Astrocyte (in vitro differentiated cells and primary cell): ENCODE results near the gene SLC25A26. TPM values are rescaled to one million over a fixed set of nuclear protein-coding genes. Genes with fewer than 3 reads are reported as not detected.
"Not testable (repeated sequence)": the region's sequence is repeated elsewhere in the genome, so short reads cannot be mapped to it uniquely, and the experiment has no call there.

ENCODE experiments used
- DNase-seq: peaks from one replicate; pipeline ENCODE4 v3.0.0-alpha.2; 2010; ENCODE audit warnings: low read depth
- FAIRE-seq: peaks from 2 replicates; lab custom pipeline; 2011; peaks lifted over from hg19 to GRCh38; lab: Jason Lieb, UNC
- H2AFZ ChIP-seq: 2 replicates; pipeline ENCODE4 v1.6.0; 2012; ENCODE audit warnings: low read depth, low read length, inconsistent platforms
- H3K27ac ChIP-seq: 2 replicates; pipeline ENCODE4 v1.5.1; 2011; ENCODE audit warnings: low read depth, low read length, inconsistent platforms
- H3K27me3 ChIP-seq: 2 replicates; pipeline ENCODE4 v1.6.0; 2011; ENCODE audit warnings: low read length, inconsistent platforms; ENCODE audit not compliant: insufficient read depth
- H3K36me3 ChIP-seq: 2 replicates; pipeline ENCODE4 v1.5.1; 2011; ENCODE audit warnings: low read length, inconsistent platforms; ENCODE audit not compliant: insufficient read depth
- H3K4me1 ChIP-seq: 2 replicates; pipeline ENCODE4 v1.5.1; 2011; ENCODE audit warnings: low read length, inconsistent platforms; ENCODE audit not compliant: insufficient read depth
- H3K4me2 ChIP-seq: 2 replicates; pipeline ENCODE4 v1.6.0; 2012; ENCODE audit warnings: low read length, inconsistent platforms
- H3K4me3 ChIP-seq: 2 replicates; pipeline ENCODE4 v1.5.1; 2011; ENCODE audit warnings: low read depth, mild to moderate bottlenecking, low read length, inconsistent platforms; ENCODE audit not compliant: insufficient read depth
- H3K79me2 ChIP-seq: 2 replicates; pipeline ENCODE4 v1.6.0; 2012; ENCODE audit warnings: mild to moderate bottlenecking, low read length, inconsistent platforms; ENCODE audit not compliant: insufficient read depth
- H3K9ac ChIP-seq: 2 replicates; pipeline ENCODE4 v1.6.0; 2012; ENCODE audit warnings: mild to moderate bottlenecking, low read length, inconsistent platforms
- H3K9me3 ChIP-seq: 2 replicates; pipeline ENCODE4 v1.5.1; 2012; ENCODE audit warnings: low read depth, mild to moderate bottlenecking, low read length, inconsistent platforms; ENCODE audit not compliant: insufficient read depth
- H4K20me1 ChIP-seq: 2 replicates; pipeline ENCODE4 v1.6.0; 2012; ENCODE audit warnings: low read length, inconsistent platforms; ENCODE audit not compliant: insufficient read depth
- H3K27ac Mint-ChIP-seq: one replicate; pipeline ENCODE4 v1.8.0; 2021; ENCODE audit warnings: mild to moderate bottlenecking, mixed read lengths; ENCODE audit not compliant: unreplicated experiment
- H3K27me3 Mint-ChIP-seq: one replicate; pipeline ENCODE4 v1.8.0; 2021; ENCODE audit warnings: low read depth, mixed read lengths; ENCODE audit not compliant: unreplicated experiment
- H3K36me3 Mint-ChIP-seq: one replicate; pipeline ENCODE4 v1.8.0; 2021; ENCODE audit warnings: low read depth, mixed read lengths; ENCODE audit not compliant: unreplicated experiment
- H3K4me1 Mint-ChIP-seq: one replicate; pipeline ENCODE4 v1.8.0; 2021; ENCODE audit warnings: low read depth, mixed read lengths; ENCODE audit not compliant: unreplicated experiment
- H3K4me3 Mint-ChIP-seq: one replicate; pipeline ENCODE4 v1.8.0; 2021; ENCODE audit warnings: mild to moderate bottlenecking, moderate library complexity, mixed read lengths; ENCODE audit not compliant: unreplicated experiment
- H3K9me3 Mint-ChIP-seq: one replicate; pipeline ENCODE4 v1.8.0; 2021; ENCODE audit warnings: mild to moderate bottlenecking, mixed read lengths; ENCODE audit not compliant: unreplicated experiment
- CTCF ChIP-seq: IDR thresholded peaks from 2 replicates; pipeline ENCODE4 v1.5.1; 2011; ENCODE audit warnings: low read depth, mild to moderate bottlenecking, inconsistent platforms, low read length, moderate library complexity; ENCODE audit not compliant: insufficient read depth
- EZH2 ChIP-seq: IDR thresholded peaks from 2 replicates; pipeline ENCODE4 v1.6.1; 2012; ENCODE audit warnings: mild to moderate bottlenecking, low read length, inconsistent platforms; ENCODE audit not compliant: insufficient read depth
- total RNA-seq: library from RNA; stranded (reverse); gene quantifications from 2 replicates; pipeline ENCODE4 v1.2.1, GENCODE V29; 2021

The SLC25A26 gene
- total RNA-seq, 1 donor from 2014 or later: 17.9 TPM

DNA sequence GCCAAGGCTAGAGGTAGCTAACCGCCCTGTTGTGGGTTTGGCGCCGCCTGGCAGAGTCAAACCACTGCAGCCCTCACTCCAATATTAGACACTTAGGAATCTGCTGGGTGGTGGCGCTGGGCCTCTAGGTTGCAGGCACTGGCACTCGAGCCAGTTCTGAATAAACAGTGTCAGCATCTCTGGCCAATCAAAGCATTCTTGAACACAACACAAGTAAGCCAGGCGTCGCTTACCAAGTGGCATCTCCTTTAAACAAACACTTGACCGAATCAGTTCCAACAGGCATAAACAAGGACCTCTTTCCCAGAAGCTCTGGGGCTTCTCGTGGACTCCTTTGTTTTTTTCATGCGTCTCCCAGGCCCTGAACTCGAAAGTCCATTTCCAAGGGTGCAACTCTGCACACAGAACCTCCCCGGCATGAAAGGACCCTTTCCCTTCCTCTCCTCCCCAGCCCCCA lies 197.7 kb downstream of the SLC25A26 start:
- Histone ChIP-seq H3K9ac (peak overlapping the region; percentile 10), H3K4me3 (no peak overlapping the region), H3K79me2 (peaks cover 24% of the 10 kb centered on the region), H2AFZ (no peak overlapping the region), H3K27me3 (no peaks in the 10 kb centered on the region), H3K36me3 (no peaks in the 10 kb centered on the region), H4K20me1 (no peaks in the 10 kb centered on the region), H3K9me3 (peaks cover 7% of the 10 kb centered on the region), H3K27ac (no peak overlapping the region), H3K4me1 (peaks cover 34% of the 10 kb centered on the region), H3K4me2 (peak overlapping the region; percentile 35)
- TF ChIP-seq CTCF (peak; percentile 4), EZH2 (no peak)
- Mint-ChIP-seq H3K27ac (no peak overlapping the region), H3K36me3 (peaks cover 34% of the 10 kb centered on the region), H3K4me1 (peaks cover 25% of the 10 kb centered on the region), H3K27me3 (no peaks in the 10 kb centered on the region), H3K9me3 (peaks cover 17% of the 10 kb centered on the region), H3K4me3 (no peak overlapping the region)
- DNase-seq: peak; percentile 83
- no peak for FAIRE-seq

DNA sequence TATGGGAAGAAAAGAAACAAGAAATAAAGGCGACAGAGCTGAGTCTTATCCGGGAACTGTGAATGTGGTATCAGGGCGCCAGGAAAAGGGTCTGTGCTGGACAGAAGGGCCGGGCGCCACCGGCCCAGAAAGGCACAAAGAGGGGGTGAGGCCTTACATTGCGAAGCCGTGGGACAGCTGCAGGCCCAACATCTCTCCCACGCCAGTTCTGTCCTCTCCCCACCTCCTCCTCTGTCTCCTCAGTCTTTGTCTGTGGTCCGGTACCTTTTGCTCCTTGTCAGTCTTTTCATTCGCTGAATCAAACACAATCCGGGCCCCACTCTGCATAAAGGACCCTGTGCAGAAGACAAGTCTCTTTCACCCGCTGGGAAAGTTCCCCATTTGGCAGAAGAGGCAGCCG lies 198.2 kb downstream of the SLC25A26 start:
- peaks cover 26% of the 10 kb centered on the region for H3K79me2 ChIP-seq
- FAIRE-seq (no peak), DNase-seq (no peak)
- H3K27me3 ChIP-seq: no peaks in the 10 kb centered on the region
- peaks cover 35% of the 10 kb centered on the region for H3K4me1 ChIP-seq
- H3K27ac Mint-ChIP-seq: no peak overlapping the region
- H3K4me3 ChIP-seq: no peak overlapping the region
- H4K20me1 ChIP-seq: no peaks in the 10 kb centered on the region
- TF ChIP-seq CTCF (no peak), EZH2 (no peak)
- H3K27ac ChIP-seq: no peak overlapping the region
- no peak overlapping the region for H2AFZ ChIP-seq
- H3K4me3 Mint-ChIP-seq: no peak overlapping the region
- peaks cover 24% of the 10 kb centered on the region for H3K4me1 Mint-ChIP-seq
- peaks cover 7% of the 10 kb centered on the region for H3K9me3 ChIP-seq
- H3K36me3 Mint-ChIP-seq: peaks cover 34% of the 10 kb centered on the region
- no peaks in the 10 kb centered on the region for H3K36me3 ChIP-seq
- peaks cover 19% of the 10 kb centered on the region for H3K9me3 Mint-ChIP-seq
- H3K9ac ChIP-seq: peak overlapping the region; percentile 10
- no peaks in the 10 kb centered on the region for H3K27me3 Mint-ChIP-seq
- peak overlapping the region; percentile 35 for H3K4me2 ChIP-seq

DNA sequence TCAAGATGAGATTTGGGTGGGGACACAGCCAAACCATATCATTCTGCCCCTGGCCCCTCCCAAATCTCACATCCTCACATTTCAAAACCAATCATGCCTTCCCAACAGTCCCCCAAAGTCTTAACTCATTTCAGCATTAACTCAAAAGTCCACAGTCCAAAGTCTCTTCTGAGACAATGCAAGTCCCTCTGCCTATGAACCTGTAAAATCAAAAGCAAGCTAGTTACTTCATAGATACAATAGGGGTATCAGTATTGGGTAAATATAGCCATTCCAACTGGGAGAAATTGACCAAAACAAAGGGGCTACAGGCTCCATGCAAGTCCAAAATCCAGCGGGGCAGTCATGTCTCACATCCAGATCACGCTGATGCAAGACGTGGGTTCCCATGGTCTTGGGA lies 200.3 kb downstream of the SLC25A26 start:
- H3K27me3 Mint-ChIP-seq, H3K9ac ChIP-seq, FAIRE-seq, H3K27me3 ChIP-seq, H3K4me3 Mint-ChIP-seq, H3K27ac Mint-ChIP-seq, H3K4me3 ChIP-seq, DNase-seq, H4K20me1 ChIP-seq, H3K27ac ChIP-seq, H3K36me3 ChIP-seq, H3K9me3 ChIP-seq, H3K4me2 ChIP-seq, H2AFZ ChIP-seq: not testable (repeated sequence)
- Mint-ChIP-seq H3K36me3 (peaks cover 32% of the 10 kb centered on the region), H3K9me3 (peaks cover 19% of the 10 kb centered on the region), H3K4me1 (peaks cover 35% of the 10 kb centered on the region)
- Histone ChIP-seq H3K79me2 (peaks cover 43% of the 10 kb centered on the region), H3K4me1 (peaks cover 34% of the 10 kb centered on the region)

GRCh38 chr3:66421893-66422292 lies 201.1 kb downstream of the SLC25A26 start:
- not testable (repeated sequence) for H3K4me3 ChIP-seq, DNase-seq, H3K4me2 ChIP-seq, H3K36me3 ChIP-seq, H3K27me3 Mint-ChIP-seq, H4K20me1 ChIP-seq, H3K27ac Mint-ChIP-seq, H2AFZ ChIP-seq, FAIRE-seq, H3K9ac ChIP-seq, H3K27me3 ChIP-seq, H3K27ac ChIP-seq, H3K4me3 Mint-ChIP-seq, H3K9me3 ChIP-seq
- Mint-ChIP-seq H3K4me1 (peaks cover 34% of the 10 kb centered on the region), H3K9me3 (peaks cover 19% of the 10 kb centered on the region), H3K36me3 (peaks cover 32% of the 10 kb centered on the region)
- peaks cover 49% of the 10 kb centered on the region for H3K79me2 ChIP-seq
- peaks cover 30% of the 10 kb centered on the region for H3K4me1 ChIP-seq
